Measurements from ENCODE around the gene ARHGAP21. TPM values are rescaled to one million over a fixed set of nuclear protein-coding genes. Genes with fewer than 3 reads are reported as not detected.

The ARHGAP21 gene
- total RNA-seq, 1 donor from 2014 or later, result 131 TPM

GRCh38 chr10:24579448-24579847 lies 144.2 kb downstream of the ARHGAP21 start:
- no peak for DNase-seq (ENCODE audit: low spot score)

- no peak for DNase-seq (ENCODE audit: low spot score)
Measured at GRCh38 chr10:24575481-24576002, 148.1 kb downstream of the ARHGAP21 start.

GRCh38 chr10:24574578-24575155 lies 149.0 kb downstream of the ARHGAP21 start:
- no peak for DNase-seq (ENCODE audit: low spot score)

GRCh38 chr10:24574161-24574560 lies 149.5 kb downstream of the ARHGAP21 start:
- no peak for DNase-seq (ENCODE audit: low spot score)

GRCh38 chr10:24571870-24572450 lies 151.7 kb downstream of the ARHGAP21 start:
- no peak for DNase-seq (ENCODE audit: low spot score)

GRCh38 chr10:24570658-24571426 lies 152.8 kb downstream of the ARHGAP21 start:
- no peak for DNase-seq (ENCODE audit: low spot score)

GRCh38 chr10:24569828-24570657 lies 153.6 kb downstream of the ARHGAP21 start:
- no peak for DNase-seq (ENCODE audit: low spot score)

GRCh38 chr10:24569330-24569796 lies 154.3 kb downstream of the ARHGAP21 start:
- no peak for DNase-seq (ENCODE audit: low spot score)

- no peak for DNase-seq (ENCODE audit: low spot score)
Measured at GRCh38 chr10:24568042-24568441, 155.6 kb downstream of the ARHGAP21 start.

GRCh38 chr10:24561453-24561852 lies 162.2 kb downstream of the ARHGAP21 start:
- DNase-seq (ENCODE audit: low spot score), result no peak

- no peak for DNase-seq (ENCODE audit: low spot score)
Measured at GRCh38 chr10:24556750-24557742, 166.6 kb downstream of the ARHGAP21 start.

GRCh38 chr10:24556126-24556749 lies 167.4 kb downstream of the ARHGAP21 start:
- no peak for DNase-seq (ENCODE audit: low spot score)

- DNase-seq (ENCODE audit: low spot score), result no peak
Measured at GRCh38 chr10:24554036-24554435, 169.7 kb downstream of the ARHGAP21 start.

- no peak for DNase-seq (ENCODE audit: low spot score)
Measured at GRCh38 chr10:24553051-24553612, 170.6 kb downstream of the ARHGAP21 start.

GRCh38 chr10:24552346-24553016 lies 171.2 kb downstream of the ARHGAP21 start:
- no peak for DNase-seq (ENCODE audit: low spot score)

- no peak for DNase-seq (ENCODE audit: low spot score)
Measured at GRCh38 chr10:24551161-24551560, 172.5 kb downstream of the ARHGAP21 start.

- no peak for DNase-seq (ENCODE audit: low spot score)
Measured at GRCh38 chr10:24550680-24551079, 173.0 kb downstream of the ARHGAP21 start.

- DNase-seq (ENCODE audit: low spot score), result no peak
Measured at GRCh38 chr10:24545585-24545984, 178.1 kb downstream of the ARHGAP21 start.

GRCh38 chr10:24544776-24545175 lies 178.9 kb downstream of the ARHGAP21 start:
- DNase-seq (ENCODE audit: low spot score), result no peak
